GM12801 (cell line): ENCODE results near the gene CD80.

Experiments
- TF ChIP-seq, protein P1 (sequence below): IDR thresholded peaks from one replicate; pipeline ENCODE4 v1.5.1; 2011; ENCODE audit warnings: control low read depth; ENCODE audit not compliant: insufficient read length; ENCODE audit errors: extremely low read depth

CD80 gene

DNA sequence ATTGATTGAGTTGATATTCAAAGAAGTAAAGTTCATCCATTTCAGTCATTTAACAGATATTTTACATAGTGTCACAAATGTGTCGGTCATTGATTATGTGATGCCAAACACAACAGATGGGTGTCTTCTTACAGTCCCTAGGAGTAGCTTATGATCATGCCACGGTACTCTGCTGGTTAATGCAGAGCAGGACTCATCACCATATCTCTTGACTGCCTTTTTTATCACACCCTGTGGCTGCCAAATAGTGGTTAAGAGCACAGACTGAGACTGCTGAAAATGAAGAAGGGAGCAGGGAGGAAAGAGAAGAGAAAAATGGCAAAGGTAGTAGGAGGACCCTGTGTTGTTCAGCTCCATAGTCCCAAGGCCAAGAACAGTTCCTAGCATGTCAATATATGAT, 73.9 kb downstream of the CD80 start:
- TF ChIP-seq, protein P1, sequence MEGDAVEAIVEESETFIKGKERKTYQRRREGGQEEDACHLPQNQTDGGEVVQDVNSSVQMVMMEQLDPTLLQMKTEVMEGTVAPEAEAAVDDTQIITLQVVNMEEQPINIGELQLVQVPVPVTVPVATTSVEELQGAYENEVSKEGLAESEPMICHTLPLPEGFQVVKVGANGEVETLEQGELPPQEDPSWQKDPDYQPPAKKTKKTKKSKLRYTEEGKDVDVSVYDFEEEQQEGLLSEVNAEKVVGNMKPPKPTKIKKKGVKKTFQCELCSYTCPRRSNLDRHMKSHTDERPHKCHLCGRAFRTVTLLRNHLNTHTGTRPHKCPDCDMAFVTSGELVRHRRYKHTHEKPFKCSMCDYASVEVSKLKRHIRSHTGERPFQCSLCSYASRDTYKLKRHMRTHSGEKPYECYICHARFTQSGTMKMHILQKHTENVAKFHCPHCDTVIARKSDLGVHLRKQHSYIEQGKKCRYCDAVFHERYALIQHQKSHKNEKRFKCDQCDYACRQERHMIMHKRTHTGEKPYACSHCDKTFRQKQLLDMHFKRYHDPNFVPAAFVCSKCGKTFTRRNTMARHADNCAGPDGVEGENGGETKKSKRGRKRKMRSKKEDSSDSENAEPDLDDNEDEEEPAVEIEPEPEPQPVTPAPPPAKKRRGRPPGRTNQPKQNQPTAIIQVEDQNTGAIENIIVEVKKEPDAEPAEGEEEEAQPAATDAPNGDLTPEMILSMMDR = no peak

DNA sequence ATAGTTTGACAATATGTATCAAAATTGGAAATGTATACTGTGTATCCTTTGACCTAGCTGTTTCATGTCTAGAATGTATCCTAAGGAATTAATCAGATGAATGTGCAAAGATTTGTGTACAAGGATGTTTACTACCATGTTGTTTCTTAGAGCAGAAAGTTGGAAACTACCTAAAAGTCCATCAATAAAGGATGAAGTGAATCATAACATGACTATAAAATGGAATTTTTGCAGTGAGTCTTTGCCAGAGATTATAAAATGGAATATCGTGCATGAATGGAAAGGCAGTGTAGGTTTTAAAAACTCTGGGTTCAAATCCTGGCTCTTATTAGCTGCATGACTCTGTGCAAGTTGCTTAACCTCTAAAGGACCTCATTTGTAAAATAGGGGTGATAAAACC, 76.3 kb downstream of the CD80 start:
- TF ChIP-seq, protein P1 = no peak

DNA sequence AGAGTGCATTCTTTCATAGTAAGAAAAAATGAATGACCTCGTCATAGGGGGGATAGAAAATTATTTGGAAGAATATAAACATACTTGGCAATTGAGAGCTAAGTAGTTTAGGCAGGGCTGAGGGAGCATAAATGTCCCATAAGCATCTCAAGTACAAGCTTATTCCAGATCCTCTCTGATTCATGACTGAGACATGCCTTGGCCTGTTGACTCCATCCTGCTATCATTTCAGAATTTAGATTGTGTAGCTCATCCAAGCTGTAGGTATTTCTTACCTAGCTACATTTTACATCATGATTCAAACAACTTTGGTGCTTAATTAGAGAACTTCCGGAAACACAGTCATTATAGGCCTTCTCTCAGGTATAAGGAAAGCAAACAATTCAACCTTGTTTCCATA, 78.3 kb downstream of the CD80 start:
- TF ChIP-seq, protein P1 = no peak
